Endothelial cell of umbilical vein (primary cell): ENCODE data around the gene HDAC7. TPM values are rescaled to one million over a fixed set of nuclear protein-coding genes. Genes with fewer than 3 reads are reported as not detected.

Experiments used
- BruUV-seq: library from RNA; stranded (reverse); fragments of 400-500 nt; replicated peaks from 2 replicates; lab custom pipeline; 2021; lab: Mats Ljungman, UMichigan
- CTCF ChIA-PET: fragments of 300-600, 350-600 bp; sonication (Branson Sonifier 250); formaldehyde crosslinking; loops from one replicate; lab custom pipeline; 2021; ENCODE audit warnings: antibody characterized with exemption, inconsistent platforms; lab: Charles Lee
- POLR2A ChIA-PET: fragments of 300-600, 350-600 bp; sonication (Branson Sonifier 250); formaldehyde crosslinking; loops from one replicate; lab custom pipeline; 2021; ENCODE audit warnings: antibody characterized with exemption, inconsistent platforms; lab: Charles Lee
- DNase-seq: peaks from one replicate; pipeline ENCODE4 v3.0.0-alpha.2; 2011; ENCODE audit warnings: low read depth, low spot score
- FAIRE-seq: peaks from 2 replicates; lab custom pipeline; 2011; peaks lifted over from hg19 to GRCh38; lab: Jason Lieb, UNC
- H2AFZ ChIP-seq: 2 replicates; pipeline ENCODE4 v1.6.0; 2012; ENCODE audit warnings: low read depth, low read length, control low read depth, inconsistent platforms
- H3K27ac ChIP-seq: 2 replicates; pipeline ENCODE4 v1.5.1; 2011; ENCODE audit warnings: low read depth, mild to moderate bottlenecking, control low read depth, low read length, moderate library complexity; ENCODE audit not compliant: insufficient read depth
- H3K27me3 ChIP-seq, 2 experiments: 2 replicates each; pipeline versions ENCODE4 v1.6.0 to v1.6.1; 2011; ENCODE audit warnings: low read length in 2 of 2, mixed read lengths in 1 of 2; ENCODE audit not compliant: control insufficient read depth in 2 of 2, insufficient read depth in 2 of 2
- H3K36me3 ChIP-seq, 2 experiments: 2 replicates in 1 of 2; 3 replicates in 1 of 2; pipeline ENCODE4 v1.5.1; 2011; ENCODE audit warnings: low read length in 2 of 2, mild to moderate bottlenecking in 1 of 2, moderate library complexity in 1 of 2; ENCODE audit not compliant: control insufficient read depth in 2 of 2, insufficient read depth in 2 of 2; ENCODE audit errors: extremely low read depth in 1 of 2
- H3K4me1 ChIP-seq: 3 replicates; pipeline ENCODE4 v1.5.1; 2011; ENCODE audit warnings: mild to moderate bottlenecking, low read length; ENCODE audit not compliant: control insufficient read depth, insufficient read depth; ENCODE audit errors: extremely low read depth
- H3K4me2 ChIP-seq: 2 replicates; pipeline ENCODE4 v1.6.1; 2011; ENCODE audit warnings: low read length, control low read depth, mixed read lengths; ENCODE audit not compliant: insufficient read depth
- H3K4me3 ChIP-seq, 3 experiments: fragments of 200-600 bp in 1 of 3; sonication (generic), shearing (Covaris generic) in 1 of 3; replicated peaks in 1 of 3; 2 replicates each; pipeline ENCODE4 v1.5.1; 2011 to 2016; ENCODE audit warnings: control low read depth in 3 of 3, low read length in 3 of 3, mild to moderate bottlenecking in 2 of 3, inconsistent platforms in 1 of 3, low read depth in 1 of 3, moderate library complexity in 1 of 3; ENCODE audit not compliant: insufficient read depth in 1 of 3
- H3K79me2 ChIP-seq: 2 replicates; pipeline ENCODE4 v1.6.0; 2012; ENCODE audit warnings: low read length, inconsistent platforms; ENCODE audit not compliant: control insufficient read depth, insufficient read depth
- H3K9ac ChIP-seq: replicated peaks from 2 replicates; pipeline ENCODE3; 2011; ENCODE audit warnings: low read length, control low read depth; ENCODE audit not compliant: insufficient read depth; ENCODE audit errors: extremely low read depth
- H3K9me1 ChIP-seq: replicated peaks from 3 replicates; pipeline ENCODE4 v1.6.0; 2011; ENCODE audit warnings: mild to moderate bottlenecking, low read length; ENCODE audit not compliant: control insufficient read depth, insufficient read depth; ENCODE audit errors: extremely low read depth
- H3K9me3 ChIP-seq: replicated peaks from 2 replicates; pipeline ENCODE4 v1.5.1; 2012; ENCODE audit warnings: low read length, inconsistent platforms; ENCODE audit not compliant: control insufficient read depth, insufficient read depth
- H4K20me1 ChIP-seq: replicated peaks from 2 replicates; pipeline ENCODE3; 2011; ENCODE audit warnings: mild to moderate bottlenecking, low read length; ENCODE audit not compliant: control insufficient read depth, insufficient read depth; ENCODE audit errors: extremely low read depth
- EZH2 ChIP-seq: IDR thresholded peaks from 2 replicates; pipeline ENCODE4 v1.6.1; 2012; ENCODE audit warnings: borderline replicate concordance, low read depth, mild to moderate bottlenecking, moderate library complexity, low read length, inconsistent platforms; ENCODE audit not compliant: severe bottlenecking
- FOS ChIP-seq: IDR thresholded peaks from 2 replicates; pipeline ENCODE4 v1.6.1; 2011; ENCODE audit warnings: mild to moderate bottlenecking, low read length, moderate library complexity, borderline replicate concordance; ENCODE audit not compliant: insufficient read depth
- GATA2 ChIP-seq: IDR thresholded peaks from 2 replicates; pipeline ENCODE4 v1.7.0; 2011; ENCODE audit warnings: low read depth, mild to moderate bottlenecking, moderate library complexity, mixed read lengths, low read length; ENCODE audit not compliant: insufficient read length, insufficient read depth
- JUN ChIP-seq: IDR thresholded peaks from 2 replicates; pipeline ENCODE4 v1.6.1; 2011; ENCODE audit warnings: borderline replicate concordance, low read depth; ENCODE audit not compliant: insufficient read length, insufficient read depth
- MYC ChIP-seq: IDR thresholded peaks from one replicate; pipeline ENCODE4 v1.6.1; 2011; ENCODE audit warnings: mild to moderate bottlenecking, low read depth, low read length
- POLR2A ChIP-seq: IDR thresholded peaks from 2 replicates; pipeline ENCODE4 v1.6.1; 2012; ENCODE audit warnings: low read depth, mild to moderate bottlenecking, control low read depth, low read length
- POLR2AphosphoS5 ChIP-seq: IDR thresholded peaks from 2 replicates; pipeline ENCODE4 v1.6.1; 2012; ENCODE audit warnings: low read depth, mild to moderate bottlenecking, control low read depth, low read length, moderate library complexity; ENCODE audit not compliant: insufficient read depth
- dilution Hi-C: fragments of 300-500 bp; cut with MboI; formaldehyde crosslinking; loops from one replicate; pipeline ENCODE4 v1.15.0; 2019; ENCODE audit warnings: low sequenced_read_pairs; ENCODE audit not compliant: extremely low pct_ligation_motif_present
- intact Hi-C: fragments of 100-400 bp; cut with micrococcal nuclease; formaldehyde crosslinking; loops from one replicate; pipeline ENCODE4 v1.10.0; 2022
- polyA plus RNA-seq, 4 experiments: library from polyadenylated mRNA; depleted of rRNA in 3 of 4; stranded (reverse) in 3 of 4; unstranded in 1 of 4; fragments of >200 nt; gene quantifications; 2 replicates each; pipeline versions ENCODE4 v1.2.1 to v1.2.3, GENCODE V29; 2011 to 2012; ENCODE audit warnings: missing spikeins in 1 of 4
- total RNA-seq: library from RNA; stranded (reverse); gene quantifications from 2 replicates; pipeline ENCODE4 v1.2.3, GENCODE V29; 2021
- TF ChIP-seq, protein P1 (sequence below), 2 donors: IDR thresholded peaks; 1 replicate in 1 of 2; 2 replicates in 1 of 2; pipeline ENCODE4 v1.5.1; 2011; ENCODE audit warnings: low read length in 2 of 2, mild to moderate bottlenecking in 2 of 2, moderate library complexity in 2 of 2, control low read depth in 1 of 2, inconsistent platforms in 1 of 2, low read depth in 1 of 2; ENCODE audit not compliant: insufficient read depth in 1 of 2; ENCODE audit errors: extremely low read depth in 1 of 2
- TF ChIP-seq, protein P2 (sequence below): IDR thresholded peaks from 2 replicates; pipeline ENCODE4 v1.6.1; 2011; ENCODE audit not compliant: insufficient read depth, insufficient read length

The HDAC7 gene
- total and polyA plus RNA-seq, 2 donors (not counting 3 experiments of a cell fraction or from before 2014, with no cell fraction given) = 119 to 249 TPM

DNA sequence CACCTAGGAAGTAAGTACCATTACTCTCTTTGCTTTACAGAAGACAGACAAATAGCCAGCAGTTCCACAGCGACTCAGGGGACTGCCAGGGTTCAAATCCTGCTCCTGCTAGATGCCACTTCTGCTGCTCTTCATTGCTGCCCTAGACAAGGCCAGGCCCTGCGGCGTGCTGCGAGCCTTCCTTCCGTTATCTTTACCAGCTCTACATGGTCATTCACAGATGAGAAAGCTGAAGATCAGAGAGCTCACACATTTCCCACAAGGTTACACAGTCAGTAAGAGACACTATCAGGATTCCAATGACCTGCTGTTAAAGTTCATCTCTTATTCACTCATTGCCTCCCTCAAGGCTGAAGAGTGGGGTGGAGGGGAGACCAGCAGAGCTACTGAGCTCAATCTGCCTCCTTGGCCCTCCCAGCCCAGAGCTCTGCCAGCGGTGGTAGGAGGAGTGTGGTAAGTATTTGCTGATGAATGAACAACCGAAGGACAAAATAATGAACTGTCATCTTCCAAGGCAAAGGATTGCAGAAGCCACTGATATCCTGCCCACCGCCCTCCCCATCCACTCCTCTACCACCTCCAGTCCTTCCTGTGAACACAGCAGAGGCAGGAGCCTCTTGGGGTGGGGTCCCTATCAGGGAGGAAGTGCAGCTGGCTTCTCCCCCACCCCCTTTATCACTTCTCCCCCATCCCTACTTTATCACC, 14.6 kb upstream of the HDAC7 start:
- FAIRE-seq = no peak
- BruUV-seq = no TSS peak
- CTCF ChIA-PET = interaction anchor here (2.2 to 15.5 kb wide), 5 partner anchors 15 to 67 kb away, joined by 9 to 427 read pairs (median 244); partner anchors contain the start of gene HDAC7

More for the DNA sequence above, 14.6 kb upstream of the HDAC7 start:
- H3K27ac ChIP-seq = no peak overlapping the region
- H3K4me1 ChIP-seq = peaks cover 2% of the 10 kb centered on the region
- no peak for DNase-seq
- H3K9ac ChIP-seq = no peak overlapping the region
- no peak for TF ChIP-seq JUN
- TF ChIP-seq, protein P1, sequence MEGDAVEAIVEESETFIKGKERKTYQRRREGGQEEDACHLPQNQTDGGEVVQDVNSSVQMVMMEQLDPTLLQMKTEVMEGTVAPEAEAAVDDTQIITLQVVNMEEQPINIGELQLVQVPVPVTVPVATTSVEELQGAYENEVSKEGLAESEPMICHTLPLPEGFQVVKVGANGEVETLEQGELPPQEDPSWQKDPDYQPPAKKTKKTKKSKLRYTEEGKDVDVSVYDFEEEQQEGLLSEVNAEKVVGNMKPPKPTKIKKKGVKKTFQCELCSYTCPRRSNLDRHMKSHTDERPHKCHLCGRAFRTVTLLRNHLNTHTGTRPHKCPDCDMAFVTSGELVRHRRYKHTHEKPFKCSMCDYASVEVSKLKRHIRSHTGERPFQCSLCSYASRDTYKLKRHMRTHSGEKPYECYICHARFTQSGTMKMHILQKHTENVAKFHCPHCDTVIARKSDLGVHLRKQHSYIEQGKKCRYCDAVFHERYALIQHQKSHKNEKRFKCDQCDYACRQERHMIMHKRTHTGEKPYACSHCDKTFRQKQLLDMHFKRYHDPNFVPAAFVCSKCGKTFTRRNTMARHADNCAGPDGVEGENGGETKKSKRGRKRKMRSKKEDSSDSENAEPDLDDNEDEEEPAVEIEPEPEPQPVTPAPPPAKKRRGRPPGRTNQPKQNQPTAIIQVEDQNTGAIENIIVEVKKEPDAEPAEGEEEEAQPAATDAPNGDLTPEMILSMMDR (IDR thresholded peaks at IDR 0.05; ENCODE audit: extremely low read depth in 1 of 2, insufficient read depth in 1 of 2, low read depth in 1 of 2, low read length in 2 of 2) = no peak
- TF ChIP-seq GATA2 = no peak
- TF ChIP-seq, protein P2, sequence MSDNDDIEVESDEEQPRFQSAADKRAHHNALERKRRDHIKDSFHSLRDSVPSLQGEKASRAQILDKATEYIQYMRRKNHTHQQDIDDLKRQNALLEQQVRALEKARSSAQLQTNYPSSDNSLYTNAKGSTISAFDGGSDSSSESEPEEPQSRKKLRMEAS = no peak
- no peak for TF ChIP-seq MYC
- no peak for TF ChIP-seq EZH2
- no peak for TF ChIP-seq POLR2A
- no peak for TF ChIP-seq FOS
- no peak for TF ChIP-seq POLR2AphosphoS5
- H3K9me3 ChIP-seq = no peaks in the 10 kb centered on the region
- no peak overlapping the region for H2AFZ ChIP-seq
- H3K4me3 ChIP-seq = no peak overlapping the region
- no peaks in the 10 kb centered on the region for H3K36me3 ChIP-seq
- no peak overlapping the region for H3K4me2 ChIP-seq
- no peaks in the 10 kb centered on the region for H3K9me1 ChIP-seq
- POLR2A ChIA-PET = no interaction called here
- dilution Hi-C loops = no loop called here
- no peaks in the 10 kb centered on the region for H3K79me2 ChIP-seq
- intact Hi-C loops = no loop called here
- no peaks in the 10 kb centered on the region for H3K27me3 ChIP-seq
- H4K20me1 ChIP-seq = no peaks in the 10 kb centered on the region
